ENCODE results near the gene CFAP298. TPM values are rescaled to one million over a fixed set of nuclear protein-coding genes. Genes with fewer than 3 reads are reported as not detected.
"Not testable (repeated sequence)": the region's sequence is repeated elsewhere in the genome, so short reads cannot be mapped to it uniquely, and the experiment has no call there.

CFAP298 gene
- total RNA-seq, 4 donors from 2014 or later, result 39.5 to 60.7 (median 43.5) TPM

DNA sequence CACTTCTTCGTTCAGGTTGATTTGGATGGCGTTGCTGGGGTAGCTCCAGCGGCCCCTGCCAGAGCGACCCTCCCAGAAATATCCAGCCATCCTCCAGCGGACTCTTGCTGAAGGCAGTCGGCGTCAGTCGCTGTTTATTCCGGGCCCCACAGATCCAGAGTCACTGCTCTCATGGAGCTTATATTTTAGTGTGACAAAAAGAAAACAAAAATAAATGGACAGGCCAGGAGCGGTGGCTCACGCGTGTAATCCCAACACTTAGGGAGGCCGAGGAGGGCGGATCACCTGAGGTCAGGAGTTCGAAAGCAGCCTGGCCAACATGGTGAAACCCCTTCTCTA, 791 bp upstream of the CFAP298 start:
- no peaks in the 10 kb centered on the region for H3K9me3 ChIP-seq
- TF ChIP-seq, protein P1, sequence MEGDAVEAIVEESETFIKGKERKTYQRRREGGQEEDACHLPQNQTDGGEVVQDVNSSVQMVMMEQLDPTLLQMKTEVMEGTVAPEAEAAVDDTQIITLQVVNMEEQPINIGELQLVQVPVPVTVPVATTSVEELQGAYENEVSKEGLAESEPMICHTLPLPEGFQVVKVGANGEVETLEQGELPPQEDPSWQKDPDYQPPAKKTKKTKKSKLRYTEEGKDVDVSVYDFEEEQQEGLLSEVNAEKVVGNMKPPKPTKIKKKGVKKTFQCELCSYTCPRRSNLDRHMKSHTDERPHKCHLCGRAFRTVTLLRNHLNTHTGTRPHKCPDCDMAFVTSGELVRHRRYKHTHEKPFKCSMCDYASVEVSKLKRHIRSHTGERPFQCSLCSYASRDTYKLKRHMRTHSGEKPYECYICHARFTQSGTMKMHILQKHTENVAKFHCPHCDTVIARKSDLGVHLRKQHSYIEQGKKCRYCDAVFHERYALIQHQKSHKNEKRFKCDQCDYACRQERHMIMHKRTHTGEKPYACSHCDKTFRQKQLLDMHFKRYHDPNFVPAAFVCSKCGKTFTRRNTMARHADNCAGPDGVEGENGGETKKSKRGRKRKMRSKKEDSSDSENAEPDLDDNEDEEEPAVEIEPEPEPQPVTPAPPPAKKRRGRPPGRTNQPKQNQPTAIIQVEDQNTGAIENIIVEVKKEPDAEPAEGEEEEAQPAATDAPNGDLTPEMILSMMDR (IDR thresholded peaks at IDR 0.05), result no peak
- no peak for TF ChIP-seq POLR2A (IDR thresholded peaks at IDR 0.05)
- no peaks in the 10 kb centered on the region for H3K27me3 ChIP-seq
- peak overlapping the region; percentile 93 to 97 (median 94) for H3K4me3 ChIP-seq (replicated peaks in 1 of 3)
- H3K27ac ChIP-seq, result peak overlapping the region; percentile 91 to 95 (median 94)
- 1 to 3% methylated on average over 15 of the region's 15 CpGs for WGBS, 2 donors
- intact Hi-C loops (cut with DNase I), result no loop called here
- DNase-seq, result no peak
- peaks cover 7 to 12% of the 10 kb centered on the region in 2 donors for H3K36me3 ChIP-seq
- H3K4me1 ChIP-seq, result peaks cover 8 to 11% of the 10 kb centered on the region in 2 donors

DNA sequence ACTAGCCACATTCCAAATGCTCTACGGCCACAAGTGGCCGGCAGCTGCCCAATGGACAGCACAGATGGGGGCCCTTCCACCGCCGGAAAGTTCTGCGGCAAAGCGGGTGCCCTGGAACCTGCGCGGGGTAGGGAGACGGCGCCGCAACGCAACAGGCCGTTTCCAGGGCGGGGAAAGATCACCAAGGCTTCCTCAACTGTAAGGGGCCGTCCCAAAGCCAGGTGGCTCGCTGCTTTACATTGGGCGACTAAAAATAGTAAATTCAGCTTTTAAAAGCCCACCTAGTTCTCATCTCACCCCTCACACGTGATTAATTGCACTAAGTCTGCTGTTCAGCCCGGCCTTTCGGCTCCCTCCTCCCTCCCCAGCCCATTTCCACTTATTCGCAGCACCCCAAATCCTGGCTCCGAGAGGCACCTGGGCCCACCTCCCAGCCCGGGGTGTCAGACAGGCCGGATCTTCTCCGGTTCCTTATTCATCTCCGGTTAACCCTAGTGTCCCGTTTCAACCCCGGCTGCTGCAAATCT, 643 bp downstream of the CFAP298 start:
- intact Hi-C loops (cut with DNase I), result no loop called here
- Histone ChIP-seq H3K4me1 (peaks cover 8 to 11% of the 10 kb centered on the region in 2 donors), H3K4me3 (replicated peaks in 1 of 3) (peak overlapping the region; percentile 93 to 97 (median 94)), H3K36me3 (peaks cover 7 to 12% of the 10 kb centered on the region in 2 donors), H3K27me3 (no peaks in the 10 kb centered on the region), H3K9me3 (no peaks in the 10 kb centered on the region), H3K27ac (peak overlapping the region; percentile 91 to 95 (median 94))
- peak; percentile 23 to 39 for DNase-seq
- WGBS, 2 donors, result 1% methylated on average over 28 of the region's 28 CpGs
- TF ChIP-seq, protein P1 (IDR thresholded peaks at IDR 0.05), result no peak
- no peak for TF ChIP-seq POLR2A (IDR thresholded peaks at IDR 0.05)

DNA sequence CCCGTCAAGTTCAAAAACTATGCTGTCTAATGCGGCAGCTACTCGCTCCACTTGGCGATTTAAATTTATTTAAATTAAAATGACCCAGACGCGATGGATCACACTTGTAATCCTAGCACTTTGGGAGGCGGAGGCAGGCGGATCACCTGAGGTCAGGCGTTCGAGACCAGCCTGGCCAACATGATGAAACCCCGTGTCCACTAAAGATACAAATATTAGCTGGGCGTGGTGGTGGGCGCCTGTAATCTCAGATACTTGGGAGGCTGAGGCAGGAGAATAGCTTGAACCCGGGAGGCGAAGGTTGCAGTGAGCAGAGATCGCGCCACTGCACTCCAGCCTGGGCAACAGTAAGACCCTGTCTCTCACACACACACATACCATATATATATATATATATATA, 1.2 kb downstream of the CFAP298 start:
- H3K9me3 ChIP-seq; H3K27me3 ChIP-seq; DNase-seq; H3K4me3 ChIP-seq (replicated peaks in 1 of 3); intact Hi-C loops (cut with DNase I); H3K27ac ChIP-seq: not testable (repeated sequence)
- 81 to 84% methylated on average over 17 of the region's 17 CpGs for WGBS, 2 donors
- Histone ChIP-seq H3K4me1 (peaks cover 8 to 11% of the 10 kb centered on the region in 2 donors), H3K36me3 (peaks cover 13 to 17% of the 10 kb centered on the region in 2 donors)

DNA sequence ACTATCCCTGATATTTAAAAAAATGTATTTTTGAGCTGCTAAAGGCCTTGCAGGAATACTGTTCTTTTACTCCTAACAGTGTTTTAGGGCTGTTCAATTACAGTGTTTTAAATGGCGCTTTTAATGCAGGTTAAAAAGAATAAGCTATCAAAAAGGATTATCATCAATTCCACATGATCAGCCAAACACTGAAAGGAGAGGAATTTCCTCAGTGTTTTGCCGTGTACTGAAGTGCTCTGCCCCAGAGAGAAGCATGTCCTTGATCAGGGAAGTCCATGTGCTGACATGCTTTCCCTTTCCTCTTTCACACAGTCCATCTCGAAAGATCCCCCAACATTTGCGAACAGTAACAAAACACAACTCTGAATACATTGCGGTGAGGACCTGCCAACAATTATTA, 3.3 kb downstream of the CFAP298 start:
- intact Hi-C loops (cut with DNase I), result no loop called here
- H3K9me3 ChIP-seq, result no peaks in the 10 kb centered on the region
- no peak for DNase-seq
- TF ChIP-seq, protein P1 (IDR thresholded peaks at IDR 0.05), result no peak
- 93 to 96% methylated on average over 5 of the region's 5 CpGs for WGBS, 2 donors
- no peak overlapping the region for H3K4me3 ChIP-seq (replicated peaks in 1 of 3)
- no peaks in the 10 kb centered on the region for H3K27me3 ChIP-seq
- no peak overlapping the region for H3K27ac ChIP-seq
- H3K4me1 ChIP-seq, result peaks cover 8 to 11% of the 10 kb centered on the region in 2 donors
- H3K36me3 ChIP-seq, result peaks cover 34 to 37% of the 10 kb centered on the region in 2 donors

DNA sequence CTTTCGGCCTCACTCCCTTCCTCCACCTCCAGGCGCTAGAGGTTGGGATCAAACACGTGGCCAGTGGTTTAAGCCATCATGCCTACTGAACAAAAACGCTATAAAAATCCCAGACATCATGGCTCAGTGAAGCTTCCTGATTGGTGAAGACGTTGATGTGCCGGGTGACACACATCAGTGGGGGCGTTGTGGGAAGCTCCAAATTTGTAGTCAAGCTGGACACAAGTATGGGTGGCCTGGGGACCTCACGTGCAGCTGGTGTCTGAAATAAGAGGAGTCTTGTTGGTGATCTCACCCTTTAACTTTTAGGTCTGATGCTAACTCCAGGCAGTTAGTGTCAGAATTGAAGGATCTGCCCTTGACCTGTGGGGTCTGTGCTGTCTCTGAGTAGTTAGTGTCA, 6.7 kb downstream of the CFAP298 start:
- H3K36me3 ChIP-seq, result peaks cover 53% of the 10 kb centered on the region in 2 donors
- H3K27ac ChIP-seq, result no peak overlapping the region
- H3K4me1 ChIP-seq, result peaks cover 2 to 4% of the 10 kb centered on the region in 2 donors
- H3K4me3 ChIP-seq (replicated peaks in 1 of 3), result no peak overlapping the region
- TF ChIP-seq POLR2A (IDR thresholded peaks at IDR 0.05), result no peak
- TF ChIP-seq, protein P1 (IDR thresholded peaks at IDR 0.05), result no peak
- no peaks in the 10 kb centered on the region for H3K9me3 ChIP-seq
- WGBS, 2 donors, result 92 to 94% methylated on average over 8 of the region's 8 CpGs
- DNase-seq, result no peak
- intact Hi-C loops (cut with DNase I), result no loop called here
- no peaks in the 10 kb centered on the region for H3K27me3 ChIP-seq

Data from thyroid gland (tissue), 4 donors.